ENCODE data around the gene HHIPL2. TPM values are rescaled to one million over a fixed set of nuclear protein-coding genes. Genes with fewer than 3 reads are reported as not detected.

The HHIPL2 gene
- total and polyA plus RNA-seq, 3 donors from 2014 or later: 5.9 to 16.2 (median 6.0) TPM

GRCh38 chr1:222557148-222557547 is 9.2 kb upstream of the HHIPL2 start:
- 73 to 74% methylated on average over 6 of the region's 6 CpGs for WGBS, 2 donors
- no peaks in the 10 kb centered on the region for H3K27me3 ChIP-seq
- no peaks in the 10 kb centered on the region for H3K9me3 ChIP-seq
- H3K4me1 ChIP-seq: no peaks in the 10 kb centered on the region
- no peak overlapping the region for H3K4me3 ChIP-seq
- no peak for DNase-seq
- intact Hi-C loops (cut with DNase I; ENCODE audit: low total_unique reads): no loop called here
- no peaks in the 10 kb centered on the region for H3K36me3 ChIP-seq (ENCODE audit: low read depth, missing control alignments)
- H3K27ac ChIP-seq: no peak overlapping the region
- TF ChIP-seq, protein P1, sequence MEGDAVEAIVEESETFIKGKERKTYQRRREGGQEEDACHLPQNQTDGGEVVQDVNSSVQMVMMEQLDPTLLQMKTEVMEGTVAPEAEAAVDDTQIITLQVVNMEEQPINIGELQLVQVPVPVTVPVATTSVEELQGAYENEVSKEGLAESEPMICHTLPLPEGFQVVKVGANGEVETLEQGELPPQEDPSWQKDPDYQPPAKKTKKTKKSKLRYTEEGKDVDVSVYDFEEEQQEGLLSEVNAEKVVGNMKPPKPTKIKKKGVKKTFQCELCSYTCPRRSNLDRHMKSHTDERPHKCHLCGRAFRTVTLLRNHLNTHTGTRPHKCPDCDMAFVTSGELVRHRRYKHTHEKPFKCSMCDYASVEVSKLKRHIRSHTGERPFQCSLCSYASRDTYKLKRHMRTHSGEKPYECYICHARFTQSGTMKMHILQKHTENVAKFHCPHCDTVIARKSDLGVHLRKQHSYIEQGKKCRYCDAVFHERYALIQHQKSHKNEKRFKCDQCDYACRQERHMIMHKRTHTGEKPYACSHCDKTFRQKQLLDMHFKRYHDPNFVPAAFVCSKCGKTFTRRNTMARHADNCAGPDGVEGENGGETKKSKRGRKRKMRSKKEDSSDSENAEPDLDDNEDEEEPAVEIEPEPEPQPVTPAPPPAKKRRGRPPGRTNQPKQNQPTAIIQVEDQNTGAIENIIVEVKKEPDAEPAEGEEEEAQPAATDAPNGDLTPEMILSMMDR (IDR thresholded peaks at IDR 0.05): no peak
- no peak for TF ChIP-seq POLR2A (IDR thresholded peaks at IDR 0.05)

DNA sequence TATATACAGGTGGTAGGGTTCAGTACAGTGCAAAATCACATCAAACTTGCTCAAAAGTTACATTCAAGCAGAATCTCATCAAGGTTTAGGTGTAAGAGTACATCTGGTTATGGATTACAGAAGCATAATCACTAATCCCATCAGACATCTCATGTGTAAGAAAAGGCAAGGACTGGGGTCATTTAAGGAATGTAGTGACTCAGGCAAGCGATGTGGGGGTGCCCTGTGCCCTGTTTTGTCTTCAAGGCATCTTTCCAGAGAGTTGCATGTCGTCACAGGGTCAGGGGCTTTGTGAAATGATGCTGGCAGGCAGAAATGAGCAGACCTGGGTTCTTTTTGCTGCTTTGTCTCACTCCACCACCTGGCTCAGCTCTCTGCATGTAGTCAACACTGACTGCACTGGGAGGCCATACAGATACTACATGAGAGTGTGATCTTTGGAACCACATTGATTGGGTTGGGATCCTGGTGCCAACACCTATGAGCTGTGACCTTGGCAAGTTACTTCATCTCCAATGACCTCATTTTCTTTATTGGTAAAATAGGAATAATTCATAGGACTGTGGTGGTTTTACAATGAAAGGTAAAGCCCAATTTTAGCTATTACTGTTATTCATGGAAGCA is 8.2 kb upstream of the HHIPL2 start:
- Histone ChIP-seq H3K9me3 (no peaks in the 10 kb centered on the region), H3K27ac (no peak overlapping the region), H3K27me3 (no peaks in the 10 kb centered on the region), H3K4me3 (no peak overlapping the region), H3K36me3 (ENCODE audit: low read depth, missing control alignments) (no peaks in the 10 kb centered on the region), H3K4me1 (no peaks in the 10 kb centered on the region)
- 60 to 88% methylated on average over 1 to 2 of the region's 2 CpGs for WGBS, 2 donors
- no peak for TF ChIP-seq POLR2A (IDR thresholded peaks at IDR 0.05)
- TF ChIP-seq, protein P1 (IDR thresholded peaks at IDR 0.05): no peak
- intact Hi-C loops (cut with DNase I; ENCODE audit: low total_unique reads): no loop called here
- DNase-seq: no peak

GRCh38 chr1:222554177-222554576 is 6.3 kb upstream of the HHIPL2 start:
- Histone ChIP-seq H3K4me3 (no peak overlapping the region), H3K36me3 (ENCODE audit: low read depth, missing control alignments) (no peaks in the 10 kb centered on the region), H3K27ac (no peak overlapping the region), H3K4me1 (no peaks in the 10 kb centered on the region), H3K9me3 (no peaks in the 10 kb centered on the region), H3K27me3 (no peaks in the 10 kb centered on the region)
- DNase-seq: no peak
- intact Hi-C loops (cut with DNase I; ENCODE audit: low total_unique reads): no loop called here
- TF ChIP-seq, protein P1 (IDR thresholded peaks at IDR 0.05): no peak
- TF ChIP-seq POLR2A (IDR thresholded peaks at IDR 0.05): no peak
- WGBS, 2 donors: 90 to 93% methylated on average over 5 of the region's 5 CpGs

- intact Hi-C loops (cut with DNase I; ENCODE audit: low total_unique reads): no loop called here
Observed at GRCh38 chr1:222552882-222553281, 5.0 kb upstream of the HHIPL2 start.

More at GRCh38 chr1:222552882-222553281, 5.0 kb upstream of the HHIPL2 start:
- WGBS, 2 donors: 29 to 80% methylated on average over 5 of the region's 5 CpGs
- no peaks in the 10 kb centered on the region for H3K27me3 ChIP-seq
- no peak overlapping the region for H3K4me3 ChIP-seq
- no peak for DNase-seq
- no peak overlapping the region for H3K27ac ChIP-seq
- no peak for TF ChIP-seq POLR2A (IDR thresholded peaks at IDR 0.05)
- TF ChIP-seq, protein P1 (IDR thresholded peaks at IDR 0.05): no peak
- H3K4me1 ChIP-seq: no peaks in the 10 kb centered on the region
- no peaks in the 10 kb centered on the region for H3K36me3 ChIP-seq (ENCODE audit: low read depth, missing control alignments)
- H3K9me3 ChIP-seq: no peaks in the 10 kb centered on the region
